Activated CD8-positive, alpha-beta memory T cell treated with anti-CD3 and anti-CD28 coated beads, Interleukin-2, amount 50 U/mL, for 24 hours (primary cell): Measurements from ENCODE around the gene GRAMD1B.
"Not testable (repeated sequence)": the region's sequence is repeated elsewhere in the genome, so short reads cannot be mapped to it uniquely, and the experiment has no call there.

Source experiments
- DNase-seq: peaks from one replicate; pipeline ENCODE4 v3.0.0-alpha.2; 2020; ENCODE audit errors: extremely low read depth

The GRAMD1B gene

GRCh38 chr11:123443851-123444623, 14.0 kb downstream of the GRAMD1B start:
- DNase-seq: no peak

GRCh38 chr11:123448823-123449222, 18.8 kb downstream of the GRAMD1B start:
- DNase-seq: no peak

GRCh38 chr11:123449436-123449835, 19.4 kb downstream of the GRAMD1B start:
- DNase-seq: no peak

- DNase-seq: no peak
Observed at GRCh38 chr11:123450623-123451022, 20.6 kb downstream of the GRAMD1B start.

GRCh38 chr11:123451183-123451781, 21.2 kb downstream of the GRAMD1B start:
- no peak for DNase-seq

GRCh38 chr11:123452794-123453193, 22.7 kb downstream of the GRAMD1B start:
- DNase-seq: no peak

GRCh38 chr11:123454060-123454651, 24.1 kb downstream of the GRAMD1B start:
- peak; percentile 36 for DNase-seq

GRCh38 chr11:123454796-123455195, 24.7 kb downstream of the GRAMD1B start:
- no peak for DNase-seq

GRCh38 chr11:123456448-123456847, 26.4 kb downstream of the GRAMD1B start:
- not testable (repeated sequence) for DNase-seq

- no peak for DNase-seq
Observed at GRCh38 chr11:123457187-123457770, 27.2 kb downstream of the GRAMD1B start.

GRCh38 chr11:123458501-123458900, 28.4 kb downstream of the GRAMD1B start:
- no peak for DNase-seq

- no peak for DNase-seq
Observed at GRCh38 chr11:123460012-123460700, 30.1 kb downstream of the GRAMD1B start.

GRCh38 chr11:123461164-123461563, 31.1 kb downstream of the GRAMD1B start:
- DNase-seq: no peak

- DNase-seq: not testable (repeated sequence)
Observed at GRCh38 chr11:123465667-123466066, 35.6 kb downstream of the GRAMD1B start.

GRCh38 chr11:123466172-123466571, 36.1 kb downstream of the GRAMD1B start:
- DNase-seq: not testable (repeated sequence)

- no peak for DNase-seq
Observed at GRCh38 chr11:123469089-123469488, 39.0 kb downstream of the GRAMD1B start.

- DNase-seq: no peak
Observed at GRCh38 chr11:123469586-123469985, 39.5 kb downstream of the GRAMD1B start.

- no peak for DNase-seq
Observed at GRCh38 chr11:123470842-123471241, 40.8 kb downstream of the GRAMD1B start.

GRCh38 chr11:123472236-123472935, 42.3 kb downstream of the GRAMD1B start:
- DNase-seq: no peak

- DNase-seq: no peak
Observed at GRCh38 chr11:123473941-123474677, 44.0 kb downstream of the GRAMD1B start.

- DNase-seq: no peak
Observed at GRCh38 chr11:123474994-123475393, 44.9 kb downstream of the GRAMD1B start.
